ENCODE data around the gene RBM33.
A peak's percentile ranks its signal among the peaks of the same experiment; 100 is the strongest.
"Not testable (repeated sequence)": the region's sequence is repeated elsewhere in the genome, so short reads cannot be mapped to it uniquely, and the experiment has no call there.

Gene RBM33

DNA sequence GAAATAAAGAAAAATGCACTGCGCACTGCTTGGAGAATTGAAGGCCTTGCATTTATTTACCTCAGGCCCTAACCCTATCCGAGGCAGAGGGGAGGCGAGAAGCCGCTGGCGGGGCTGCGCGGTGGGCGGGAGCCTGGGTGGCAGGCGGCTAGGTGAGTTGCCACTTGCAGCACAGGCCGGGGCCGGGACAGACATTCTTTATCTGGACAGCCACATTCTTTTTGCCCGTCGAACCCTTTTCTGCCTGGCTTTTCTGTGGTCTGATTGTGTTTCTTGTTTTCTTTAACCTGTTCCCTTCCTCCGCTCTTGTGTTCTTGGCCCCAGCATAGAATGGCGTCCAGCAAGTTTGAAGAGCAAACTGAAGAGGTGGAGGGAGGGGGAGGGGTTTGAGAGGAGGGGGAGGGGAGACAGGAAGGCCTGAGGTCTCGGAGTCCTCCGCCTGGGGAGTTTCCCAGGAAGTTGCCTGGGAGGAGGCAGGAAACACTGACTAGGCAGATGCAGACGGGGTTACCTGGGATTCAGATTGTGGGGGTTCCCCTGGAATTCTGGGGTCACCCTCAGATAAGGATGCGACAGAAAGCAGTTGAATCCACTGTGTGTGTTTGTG, 162.7 kb downstream of the RBM33 start:
- DNase-seq = no peak

- no peak for DNase-seq
Observed at GRCh38 chr7:155807789-155808548, 163.5 kb downstream of the RBM33 start.

DNA sequence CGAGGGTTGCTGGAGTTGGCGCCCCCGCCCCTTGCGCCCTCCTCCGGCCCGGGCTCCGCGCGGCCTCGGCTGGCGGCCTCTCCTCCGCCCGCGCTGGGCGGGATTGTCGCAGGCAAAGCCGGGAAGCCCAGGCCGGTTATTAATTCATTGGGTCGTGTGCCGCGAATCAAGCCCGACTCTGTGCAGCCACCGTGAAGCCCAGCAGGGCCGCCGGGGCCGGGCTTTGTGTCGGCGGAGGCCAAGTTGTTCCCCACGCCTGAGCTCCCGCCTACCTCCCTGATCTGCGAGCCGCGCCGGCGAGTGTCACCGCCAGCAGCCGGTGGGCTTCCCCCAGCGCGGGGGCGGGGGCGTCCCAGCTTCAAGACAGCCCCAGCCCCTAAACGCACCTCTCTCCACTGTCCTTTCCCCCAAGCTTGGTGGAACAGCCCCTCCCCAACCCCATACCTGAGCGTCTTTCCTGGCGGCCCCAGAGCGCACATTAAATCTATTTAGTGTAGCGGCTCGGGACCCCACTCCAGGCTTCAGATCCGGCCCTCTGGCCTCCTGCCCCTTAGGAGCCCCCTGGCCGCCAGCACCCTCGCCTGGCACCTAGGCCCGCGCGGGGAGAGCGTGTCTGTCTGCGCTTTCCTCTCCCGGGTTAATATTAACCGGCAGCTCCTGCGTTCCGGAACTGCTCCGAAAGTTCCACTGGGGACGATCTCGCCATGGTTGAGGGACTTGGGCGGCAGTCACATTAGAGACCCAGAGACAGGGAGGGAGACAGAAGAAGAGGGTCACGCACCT, 164.3 kb downstream of the RBM33 start:
- no peak for DNase-seq

DNA sequence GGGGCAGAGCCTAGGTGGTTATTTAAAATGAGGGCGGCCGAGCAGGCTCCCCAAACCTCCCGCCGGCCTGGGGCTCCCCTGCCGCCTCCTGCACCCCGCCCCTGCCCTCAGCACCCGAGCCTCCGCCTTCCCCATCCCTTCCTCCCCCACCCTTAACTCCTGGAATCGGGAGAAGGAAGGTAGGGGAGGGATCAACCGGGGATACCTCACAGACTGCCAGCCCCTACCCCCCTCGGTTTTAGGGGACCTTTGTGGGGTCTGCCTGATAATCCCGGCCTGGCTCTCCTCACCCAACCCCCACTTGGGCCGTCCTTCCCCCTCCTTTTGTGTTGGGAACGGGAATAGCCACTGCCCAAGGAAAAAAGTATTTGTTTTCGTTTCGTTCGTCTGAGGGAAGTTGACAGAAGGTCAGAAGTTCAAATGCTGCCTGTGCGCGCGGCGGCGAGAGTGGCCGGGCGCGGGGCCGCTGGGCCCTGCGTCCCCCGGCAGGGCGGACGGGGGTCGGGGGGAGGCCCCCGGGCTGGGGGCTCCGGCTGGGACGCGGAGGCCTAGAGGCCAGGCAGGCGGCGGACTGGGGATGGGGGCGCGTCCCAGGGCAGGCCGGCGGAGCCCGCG, 165.0 kb downstream of the RBM33 start:
- DNase-seq = no peak

DNA sequence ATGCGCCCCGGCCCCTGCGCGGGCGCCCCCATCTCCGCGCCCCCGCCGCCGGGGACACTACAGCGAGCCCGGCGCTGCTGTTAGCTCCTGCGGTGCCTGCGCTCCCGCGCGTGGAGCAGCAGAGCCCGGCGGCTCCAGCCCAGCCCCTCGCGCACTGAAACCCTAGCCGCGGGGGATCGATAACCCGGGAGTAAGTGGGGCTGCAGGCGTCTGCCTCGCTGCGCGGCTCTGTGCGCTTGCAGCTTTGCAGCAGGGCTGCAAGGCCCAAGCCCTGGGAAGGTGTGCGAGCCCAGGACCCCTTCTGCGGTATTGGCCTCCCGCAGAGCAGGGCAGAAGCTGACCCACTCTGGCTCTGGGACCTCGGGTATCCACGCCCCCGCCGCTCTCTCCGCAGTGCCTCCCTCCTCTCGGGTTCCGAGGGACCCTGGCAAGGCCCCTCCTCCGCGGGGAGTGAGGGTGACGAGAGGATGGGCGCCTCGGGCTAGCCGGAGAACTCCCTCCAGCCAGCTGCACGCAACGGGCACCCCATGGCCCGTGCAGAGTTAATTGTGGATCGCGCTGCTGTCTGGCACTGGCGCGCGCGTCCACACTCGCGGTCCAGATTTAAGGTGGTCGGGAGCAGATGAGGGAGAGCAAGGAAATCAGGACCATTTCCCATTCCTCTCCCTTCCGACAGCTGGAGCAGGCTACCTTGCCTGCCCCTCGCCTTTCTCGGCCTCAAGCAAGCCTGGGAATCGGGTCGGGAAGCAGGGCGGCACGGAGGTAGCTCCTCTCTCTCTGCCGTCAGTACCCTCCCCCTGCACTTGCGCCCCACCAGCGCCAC, 165.7 kb downstream of the RBM33 start:
- DNase-seq = peak in 2 of 56 donors; percentile 19 to 31

GRCh38 chr7:155810770-155811559, 166.5 kb downstream of the RBM33 start:
- no peak for DNase-seq

GRCh38 chr7:155811560-155811894, 167.1 kb downstream of the RBM33 start:
- no peak for DNase-seq

DNA sequence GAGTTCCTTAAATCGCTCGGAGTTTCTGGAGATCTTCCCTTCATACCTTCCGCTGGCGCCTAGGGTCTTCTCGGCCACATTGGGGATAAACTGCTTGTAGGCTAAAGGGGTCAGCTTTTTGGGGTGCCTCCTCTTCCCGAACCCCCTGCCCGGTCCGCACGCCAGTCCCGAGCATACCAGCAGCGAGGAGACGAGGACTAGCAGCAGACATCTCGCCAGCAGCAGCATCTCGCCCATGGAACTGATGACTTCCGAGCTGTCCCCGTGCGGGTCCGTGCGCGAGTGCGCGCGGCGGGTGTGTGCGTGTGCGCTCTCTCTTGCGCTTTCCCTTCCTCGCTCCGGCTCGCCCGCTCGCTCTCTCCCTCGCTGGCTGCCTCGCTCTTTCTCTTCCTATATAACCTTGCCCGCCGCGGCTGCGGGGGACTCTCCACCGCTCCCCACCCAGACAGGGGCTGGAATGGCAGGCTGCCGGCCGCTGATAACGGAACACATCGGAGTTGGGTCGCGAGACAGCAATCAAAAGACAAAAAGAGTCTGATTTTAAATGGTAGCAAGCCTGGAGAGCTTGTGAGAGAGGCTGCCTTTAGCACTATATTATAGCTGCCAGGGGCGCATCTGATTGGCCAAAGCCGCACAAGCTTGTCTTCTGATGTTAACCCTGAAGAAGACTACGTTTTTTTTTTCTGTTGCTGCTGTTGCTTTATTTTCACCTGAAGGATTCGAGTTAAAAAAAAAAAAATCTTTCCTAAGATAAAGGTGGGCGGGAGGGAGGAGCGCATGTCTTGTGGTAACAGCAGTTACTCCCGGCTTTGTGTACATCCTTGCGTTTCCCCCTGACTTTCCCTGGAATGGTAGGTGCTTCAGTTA, 167.7 kb downstream of the RBM33 start, which contains the start of gene SHH:
Gene SHH (minus strand): TSS at position 569 of the 867 bp plus-strand sequence. CDS start 341 bp downstream, at position 228.
- DNase-seq = peak in 11 of 56 donors; percentile 11 to 58 (median 28)

DNA sequence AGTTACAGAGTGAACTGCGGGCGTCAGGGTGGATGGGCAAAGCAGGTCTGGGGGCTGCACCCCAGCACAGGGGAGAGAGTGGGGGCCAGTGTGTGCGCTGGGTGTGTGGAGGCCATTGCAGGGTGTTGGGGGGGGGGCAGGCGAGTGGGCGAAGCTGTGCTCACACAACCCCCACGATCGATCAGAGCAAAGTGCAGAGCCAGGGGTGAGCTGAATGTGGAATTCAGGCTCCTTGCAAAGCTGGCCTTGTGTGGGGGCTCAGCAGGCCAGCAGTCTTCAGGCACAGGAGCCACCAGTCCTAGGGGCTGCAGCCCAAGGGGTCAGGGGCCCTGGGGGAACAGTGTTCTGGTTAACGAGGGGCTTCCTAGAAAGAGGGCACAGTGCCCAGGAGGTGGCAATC, 168.7 kb downstream of the RBM33 start:
- no peak for DNase-seq

DNA sequence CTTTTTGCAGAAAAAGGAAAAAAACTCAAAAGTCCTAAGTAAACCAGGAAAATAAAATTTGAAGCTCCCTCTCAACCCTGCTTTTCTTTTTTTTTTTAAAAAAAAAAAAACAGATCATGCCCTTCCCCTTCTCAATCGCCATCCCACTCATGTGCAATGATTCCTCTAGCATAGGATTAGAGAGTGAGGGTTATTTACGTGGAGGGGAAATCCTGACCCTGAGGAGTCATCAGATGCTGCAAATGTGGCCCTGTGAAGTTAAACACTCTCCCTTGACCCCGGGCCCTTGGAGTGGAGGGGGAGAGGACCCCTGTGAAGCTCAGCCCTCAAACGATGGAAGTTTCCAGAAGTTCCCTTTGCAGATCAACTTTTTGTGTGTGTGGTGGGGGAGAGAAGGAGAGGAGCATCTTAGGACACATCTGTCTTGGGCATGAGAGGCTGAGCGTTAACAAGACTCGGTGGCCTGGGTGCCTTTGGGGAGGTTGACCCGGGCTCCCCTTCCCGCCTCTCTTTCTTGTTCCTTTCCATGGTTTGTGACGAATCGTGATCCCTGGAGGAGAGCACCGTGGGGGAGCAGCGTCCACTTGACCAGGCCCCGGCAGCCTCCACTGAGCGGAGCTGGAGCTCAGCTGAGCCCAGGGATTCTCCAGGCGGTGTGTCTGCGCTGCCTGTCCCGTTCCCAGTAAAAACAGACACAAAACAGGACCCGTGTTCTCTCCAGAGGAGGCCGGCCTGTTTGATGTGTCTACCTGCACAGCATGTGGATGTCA, 169.3 kb downstream of the RBM33 start:
- DNase-seq = no peak

GRCh38 chr7:155814316-155815276, 170.1 kb downstream of the RBM33 start:
- DNase-seq = no peak

GRCh38 chr7:155815332-155816191, 171.1 kb downstream of the RBM33 start:
- peak in 21 of 56 donors; percentile 2 to 53 (median 19) for DNase-seq

- no peak for DNase-seq
Observed at GRCh38 chr7:155816192-155816508, 171.7 kb downstream of the RBM33 start.

GRCh38 chr7:155816996-155817395, 172.5 kb downstream of the RBM33 start:
- DNase-seq = no peak

DNA sequence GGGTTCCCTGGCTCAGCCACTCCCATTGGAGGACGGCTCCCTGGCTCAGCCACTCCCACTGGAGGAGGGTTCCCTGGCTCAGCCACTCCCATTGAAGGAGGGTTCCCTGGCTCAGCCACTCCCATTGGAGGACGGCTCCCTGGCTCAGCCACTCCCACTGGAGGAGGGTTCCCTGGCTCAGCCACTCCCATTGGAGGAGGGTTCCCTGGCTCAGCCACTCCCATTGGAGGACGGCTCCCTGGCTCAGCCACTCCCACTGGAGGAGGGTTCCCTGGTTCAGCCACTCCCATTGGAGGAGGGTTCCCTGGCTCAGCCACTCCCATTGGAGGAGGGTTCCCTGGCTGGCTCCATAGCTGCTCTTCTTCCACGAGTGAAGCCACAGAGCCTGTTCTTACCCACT, 173.1 kb downstream of the RBM33 start:
- not testable (repeated sequence) for DNase-seq

DNA sequence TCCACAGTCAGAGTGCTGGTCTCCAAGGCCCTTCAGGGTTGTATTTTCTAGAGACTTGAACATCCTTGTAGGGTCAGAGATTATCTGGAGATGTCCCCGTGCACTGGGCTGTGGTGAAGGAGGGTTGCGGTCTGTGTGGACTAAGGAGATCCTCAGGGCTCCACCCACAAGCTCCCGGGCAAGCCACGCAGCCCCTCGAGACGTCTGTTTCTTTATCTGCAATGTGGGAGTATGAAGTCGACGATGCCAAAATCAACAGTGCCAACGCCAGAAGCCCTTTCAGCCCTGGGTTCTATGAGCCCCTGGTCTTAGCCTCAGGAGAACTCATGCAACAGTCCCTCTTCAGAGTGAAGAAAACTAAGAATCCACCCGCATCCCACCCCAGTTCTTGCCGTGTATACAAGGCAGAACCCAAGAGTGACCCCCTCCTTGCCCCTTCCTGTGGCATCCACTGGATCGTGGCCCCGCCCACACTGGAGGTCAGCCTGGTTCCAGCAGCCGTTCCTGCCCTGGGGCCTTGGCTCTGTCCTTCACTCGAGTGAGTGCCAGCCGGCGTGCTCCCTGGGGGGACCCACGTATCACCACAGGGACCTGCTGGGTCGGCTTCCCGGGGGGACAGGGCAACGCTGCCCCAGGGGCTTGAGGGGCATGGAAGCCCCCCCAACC, 173.8 kb downstream of the RBM33 start:
- no peak for DNase-seq
